Gastroesophageal sphincter (tissue), 3 donors: ENCODE results near the gene ZNF575.

ENCODE experiments used
- EP300 ChIP-seq: sonication (generic); formaldehyde crosslinking; IDR thresholded peaks from one replicate; pipeline ENCODE4 v1.6.1; 2017; ENCODE audit warnings: antibody characterized with exemption, mild to moderate bottlenecking
- POLR2A ChIP-seq, 2 donors: fragments of 450-650 bp; IDR thresholded peaks; one replicate each; pipeline ENCODE4 v1.6.1; 2017; ENCODE audit warnings: antibody characterized with exemption in 2 of 2, mild to moderate bottlenecking in 2 of 2, moderate library complexity in 1 of 2
- POLR2AphosphoS5 ChIP-seq: sonication (generic); formaldehyde crosslinking; IDR thresholded peaks from one replicate; pipeline ENCODE4 v1.6.1; 2017; ENCODE audit warnings: antibody characterized with exemption
- TF ChIP-seq, protein P1 (sequence below), 4 experiments: fragments of 200-600 bp in 2 of 4; fragments of 450-650 bp in 2 of 4; sonication (generic) in 1 of 4; IDR thresholded peaks; one replicate each; pipeline ENCODE4 v1.5.1; 2017 to 2019; ENCODE audit warnings: antibody characterized with exemption in 4 of 4, mild to moderate bottlenecking in 2 of 4, moderate library complexity in 2 of 4

DNA sequence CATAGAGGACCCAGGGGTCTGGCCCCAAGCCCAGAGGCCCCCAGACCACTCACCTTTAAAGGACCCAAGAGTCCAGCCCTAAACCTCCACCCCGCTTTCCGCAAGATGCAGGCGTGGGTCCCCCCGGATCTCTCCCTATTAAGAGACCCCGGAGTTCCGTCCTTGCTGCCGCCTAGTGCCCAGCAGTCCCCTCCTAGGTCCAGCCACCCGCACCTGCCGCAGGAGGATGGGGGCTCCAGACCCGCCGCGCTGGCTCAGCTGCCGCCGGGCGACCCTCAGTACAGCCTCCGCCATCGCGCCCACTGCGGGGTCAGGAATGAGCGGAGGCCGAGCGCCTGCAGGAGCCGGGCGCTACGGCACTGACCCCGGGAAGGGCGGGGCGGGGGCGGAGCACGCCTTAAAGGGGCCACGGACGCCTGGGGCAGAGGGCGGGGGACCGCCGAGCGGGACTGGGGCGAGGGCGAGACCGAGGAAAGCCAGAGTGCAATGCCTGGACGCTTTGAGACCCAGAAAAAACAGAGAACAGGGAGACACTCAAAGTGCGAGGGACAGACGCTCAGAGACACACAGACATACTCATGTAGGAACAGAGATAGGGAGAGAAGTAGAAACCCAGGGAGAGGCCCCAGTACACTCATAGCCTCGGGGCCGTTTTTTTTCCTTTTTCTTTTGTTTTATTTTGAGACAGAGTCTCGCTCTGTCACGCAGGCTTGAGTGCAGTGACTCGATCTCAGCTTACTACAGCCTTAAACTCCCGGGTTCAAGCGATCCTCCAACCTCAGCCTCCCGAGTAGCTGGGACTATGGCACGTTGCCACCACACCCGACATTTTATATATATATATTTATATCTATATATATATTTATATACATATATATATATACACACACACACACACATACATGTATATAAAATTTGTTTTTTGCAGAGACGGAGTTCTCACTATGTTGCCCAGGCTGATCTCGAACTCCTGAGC, 5.8 kb upstream of the ZNF575 start, which contains the start of gene ETHE1:
- TF ChIP-seq, protein P1, sequence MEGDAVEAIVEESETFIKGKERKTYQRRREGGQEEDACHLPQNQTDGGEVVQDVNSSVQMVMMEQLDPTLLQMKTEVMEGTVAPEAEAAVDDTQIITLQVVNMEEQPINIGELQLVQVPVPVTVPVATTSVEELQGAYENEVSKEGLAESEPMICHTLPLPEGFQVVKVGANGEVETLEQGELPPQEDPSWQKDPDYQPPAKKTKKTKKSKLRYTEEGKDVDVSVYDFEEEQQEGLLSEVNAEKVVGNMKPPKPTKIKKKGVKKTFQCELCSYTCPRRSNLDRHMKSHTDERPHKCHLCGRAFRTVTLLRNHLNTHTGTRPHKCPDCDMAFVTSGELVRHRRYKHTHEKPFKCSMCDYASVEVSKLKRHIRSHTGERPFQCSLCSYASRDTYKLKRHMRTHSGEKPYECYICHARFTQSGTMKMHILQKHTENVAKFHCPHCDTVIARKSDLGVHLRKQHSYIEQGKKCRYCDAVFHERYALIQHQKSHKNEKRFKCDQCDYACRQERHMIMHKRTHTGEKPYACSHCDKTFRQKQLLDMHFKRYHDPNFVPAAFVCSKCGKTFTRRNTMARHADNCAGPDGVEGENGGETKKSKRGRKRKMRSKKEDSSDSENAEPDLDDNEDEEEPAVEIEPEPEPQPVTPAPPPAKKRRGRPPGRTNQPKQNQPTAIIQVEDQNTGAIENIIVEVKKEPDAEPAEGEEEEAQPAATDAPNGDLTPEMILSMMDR (IDR thresholded peaks at IDR 0.05) = peak in 1 of 4 experiments; percentile 17
- TF ChIP-seq POLR2A (IDR thresholded peaks at IDR 0.05) (peak; percentile 69 to 78), EP300 (no peak), POLR2AphosphoS5 (peak; percentile 78)
